GM12801 (cell line): ENCODE results near the gene TTC23L.

Experiments
- CTCF ChIP-seq: IDR thresholded peaks from one replicate; pipeline ENCODE4 v1.5.1; 2011; ENCODE audit warnings: control low read depth; ENCODE audit not compliant: insufficient read length; ENCODE audit errors: extremely low read depth

The TTC23L gene

GRCh38 chr5:34859253-34859652 lies 20.3 kb downstream of the TTC23L start:
- TF ChIP-seq CTCF, result no peak

- no peak for TF ChIP-seq CTCF
Observed at GRCh38 chr5:34863946-34864345, 25.0 kb downstream of the TTC23L start.

- TF ChIP-seq CTCF, result no peak
Observed at GRCh38 chr5:34865091-34865490, 26.1 kb downstream of the TTC23L start.

GRCh38 chr5:34866989-34867471 lies 28.1 kb downstream of the TTC23L start:
- no peak for TF ChIP-seq CTCF

- TF ChIP-seq CTCF, result no peak
Observed at GRCh38 chr5:34867660-34868059, 28.7 kb downstream of the TTC23L start.

- no peak for TF ChIP-seq CTCF
Observed at GRCh38 chr5:34868791-34869190, 29.8 kb downstream of the TTC23L start.

- TF ChIP-seq CTCF, result no peak
Observed at GRCh38 chr5:34869256-34869655, 30.3 kb downstream of the TTC23L start.

- TF ChIP-seq CTCF, result no peak
Observed at GRCh38 chr5:34870382-34870781, 31.4 kb downstream of the TTC23L start.
